Ovary (tissue), 9 donors: ENCODE data around the gene NRXN3. TPM values are rescaled to one million over a fixed set of nuclear protein-coding genes. Genes with fewer than 3 reads are reported as not detected.

Experiments used
- DNase-seq, 5 donors: peaks; one replicate each; pipeline ENCODE4 v3.0.0-alpha.2; 2019 to 2020
- H3K27ac ChIP-seq, 2 donors: fragments of 200-600 bp; one replicate each; pipeline versions ENCODE4 v1.5.1 to v1.8.0; 2019 to 2022
- H3K27me3 ChIP-seq: fragments of 200-600 bp; one replicate; pipeline ENCODE4 v1.8.0; 2022
- H3K36me3 ChIP-seq: fragments of 200-600 bp; sonication (generic); one replicate; pipeline ENCODE4 v1.5.1; 2019
- H3K4me1 ChIP-seq: one replicate; pipeline ENCODE4 v1.8.1; 2013; ENCODE audit warnings: mild to moderate bottlenecking, moderate library complexity; ENCODE audit not compliant: insufficient read depth
- H3K4me3 ChIP-seq: fragments of 200-600 bp; sonication (generic); one replicate; pipeline ENCODE4 v1.5.1; 2017
- H3K9me3 ChIP-seq, 2 donors: fragments of 200-600 bp in 1 of 2; sonication (generic) in 1 of 2; one replicate each; pipeline versions ENCODE4 v1.5.1 to v1.8.1; 2013 to 2019; ENCODE audit warnings: mild to moderate bottlenecking in 1 of 2, moderate library complexity in 1 of 2
- EP300 ChIP-seq: sonication (generic); formaldehyde crosslinking; IDR thresholded peaks from one replicate; pipeline ENCODE4 v1.6.1; 2017; ENCODE audit warnings: antibody characterized with exemption
- POLR2A ChIP-seq: fragments of 450-650 bp; IDR thresholded peaks from one replicate; pipeline ENCODE4 v1.6.1; 2017; ENCODE audit warnings: antibody characterized with exemption, mild to moderate bottlenecking, moderate library complexity
- WGBS, 3 donors: extraction: QIAGEN DNeasy Blood & Tissue Kit in 1 of 3; methylation state at CpG; one replicate each; pipeline versions ENCODE4 v1.1.5 to v1.1.7; 2013 to 2017; 5-methylcytosine and 5-hydroxymethylcytosine counted together
- intact Hi-C, 4 donors: fragments of 100-400 bp; cut with DNase I; formaldehyde crosslinking; loops; one replicate each; pipeline versions ENCODE4 v1.11.0 to v1.15.1; 2022 to 2023
- polyA plus RNA-seq, 2 donors: library from polyadenylated mRNA; stranded (reverse); fragments of 200-250 nt in 1 of 2; fragments of 350-450 nt in 1 of 2; fragmentation: Illumina TruSeq in 1 of 2; extraction: RNeasy Lipid Tissue Mini Kit (QIAGEN cat#74804) in 1 of 2; gene quantifications; one replicate each; pipeline ENCODE4 v1.2.3, GENCODE V29; 2013 to 2014
- total RNA-seq, 7 donors: library from RNA; depleted of rRNA in 2 of 7; stranded (reverse); fragments of >200 nt in 2 of 7; fragmentation: NEBNext Ultra II Directional in 3 of 7; extraction: Animal tissue kit (Norgen Biotek cat#: 25700) in 3 of 7; gene quantifications; one replicate each; pipeline versions ENCODE4 v1.1.0 to v1.2.4, GENCODE V29; 2016 to 2023
- TF ChIP-seq, protein P1 (sequence below), 3 donors: fragments of 450-650 bp in 2 of 3; fragments of 200-600 bp in 1 of 3; IDR thresholded peaks; one replicate each; pipeline versions ENCODE4 v1.5.1 to v1.8.0; 2016 to 2022; ENCODE audit warnings: antibody characterized with exemption in 3 of 3, mild to moderate bottlenecking in 1 of 3
- donor health status: DM: no; HTN: no; CAD: no; lungs with moderate emphysema.
- donor health status: DM: no; HTN: no; CAD: no.
- donor health status: Bipolar disorder and iron deficiency.
- donor health status: DM: yes; HTN: yes; CAD: no.
- donor health status: DM: no; HTN: no; CAD: no.
- donor health status: DM: yes; HTN: yes; CAD: no.

The NRXN3 gene
- total and polyA plus RNA-seq, 9 donors, result 0.28 to 6.2 (median 0.82) TPM

- WGBS, 3 donors, result 60 to 72% (median 64%) methylated on average over 1 of the region's 1 CpG
- TF ChIP-seq EP300 (no peak), POLR2A (no peak)
- TF ChIP-seq, protein P1, sequence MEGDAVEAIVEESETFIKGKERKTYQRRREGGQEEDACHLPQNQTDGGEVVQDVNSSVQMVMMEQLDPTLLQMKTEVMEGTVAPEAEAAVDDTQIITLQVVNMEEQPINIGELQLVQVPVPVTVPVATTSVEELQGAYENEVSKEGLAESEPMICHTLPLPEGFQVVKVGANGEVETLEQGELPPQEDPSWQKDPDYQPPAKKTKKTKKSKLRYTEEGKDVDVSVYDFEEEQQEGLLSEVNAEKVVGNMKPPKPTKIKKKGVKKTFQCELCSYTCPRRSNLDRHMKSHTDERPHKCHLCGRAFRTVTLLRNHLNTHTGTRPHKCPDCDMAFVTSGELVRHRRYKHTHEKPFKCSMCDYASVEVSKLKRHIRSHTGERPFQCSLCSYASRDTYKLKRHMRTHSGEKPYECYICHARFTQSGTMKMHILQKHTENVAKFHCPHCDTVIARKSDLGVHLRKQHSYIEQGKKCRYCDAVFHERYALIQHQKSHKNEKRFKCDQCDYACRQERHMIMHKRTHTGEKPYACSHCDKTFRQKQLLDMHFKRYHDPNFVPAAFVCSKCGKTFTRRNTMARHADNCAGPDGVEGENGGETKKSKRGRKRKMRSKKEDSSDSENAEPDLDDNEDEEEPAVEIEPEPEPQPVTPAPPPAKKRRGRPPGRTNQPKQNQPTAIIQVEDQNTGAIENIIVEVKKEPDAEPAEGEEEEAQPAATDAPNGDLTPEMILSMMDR (IDR thresholded peaks at IDR 0.05), result no peak
- Histone ChIP-seq H3K9me3 (no peaks in the 10 kb centered on the region), H3K27me3 (no peaks in the 10 kb centered on the region), H3K36me3 (no peaks in the 10 kb centered on the region), H3K27ac (no peak overlapping the region), H3K4me1 (no peaks in the 10 kb centered on the region), H3K4me3 (no peak overlapping the region)
- no peak for DNase-seq
- intact Hi-C loops, result no loop called here
Measured at GRCh38 chr14:78667141-78667540, 497.0 kb downstream of the NRXN3 start.

- Histone ChIP-seq H3K9me3 (no peaks in the 10 kb centered on the region), H3K4me1 (no peaks in the 10 kb centered on the region), H3K36me3 (no peaks in the 10 kb centered on the region), H3K4me3 (no peak overlapping the region), H3K27me3 (no peaks in the 10 kb centered on the region), H3K27ac (no peak overlapping the region)
- intact Hi-C loops, result no loop called here
- WGBS, 3 donors, result 76 to 83% (median 78%) methylated on average over 3 of the region's 3 CpGs
- no peak for DNase-seq
- TF ChIP-seq, protein P1 (IDR thresholded peaks at IDR 0.05), result no peak
- TF ChIP-seq EP300 (no peak), POLR2A (no peak)
Measured at GRCh38 chr14:78673845-78674244, 503.7 kb downstream of the NRXN3 start.

DNA sequence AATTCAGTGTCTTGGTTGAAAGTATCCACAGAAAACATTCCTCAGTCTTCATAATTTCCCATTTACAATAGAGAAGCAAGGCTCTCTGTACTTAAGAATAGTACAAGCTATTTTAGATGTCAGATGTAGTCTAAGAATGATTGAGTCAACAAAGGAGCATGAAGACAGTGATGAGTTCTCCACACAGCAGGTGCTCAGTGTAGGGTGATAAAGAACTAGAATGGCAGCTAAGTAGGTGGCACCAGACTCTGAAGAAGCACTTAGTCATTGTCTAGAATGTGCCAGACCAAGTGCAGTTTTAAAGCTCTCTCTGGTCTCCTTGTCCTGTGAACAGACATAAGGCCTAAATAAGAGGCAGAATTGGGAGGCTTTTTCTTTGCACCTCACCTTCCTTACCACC, 504.6 kb downstream of the NRXN3 start:
- Histone ChIP-seq H3K27ac (no peak overlapping the region), H3K36me3 (no peaks in the 10 kb centered on the region), H3K9me3 (no peaks in the 10 kb centered on the region), H3K27me3 (no peaks in the 10 kb centered on the region), H3K4me3 (no peak overlapping the region), H3K4me1 (no peaks in the 10 kb centered on the region)
- intact Hi-C loops, result no loop called here
- no peak for DNase-seq
- TF ChIP-seq POLR2A (no peak), EP300 (no peak)
- TF ChIP-seq, protein P1 (IDR thresholded peaks at IDR 0.05), result no peak

GRCh38 chr14:78683206-78683605, 513.0 kb downstream of the NRXN3 start:
- no peak overlapping the region for H3K27ac ChIP-seq
- H3K36me3 ChIP-seq, result no peaks in the 10 kb centered on the region
- TF ChIP-seq, protein P1 (IDR thresholded peaks at IDR 0.05), result no peak
- no peak overlapping the region for H3K4me3 ChIP-seq
- H3K27me3 ChIP-seq, result no peaks in the 10 kb centered on the region
- intact Hi-C loops, result no loop called here
- no peaks in the 10 kb centered on the region for H3K4me1 ChIP-seq
- no peaks in the 10 kb centered on the region for H3K9me3 ChIP-seq
- no peak for DNase-seq
- whole genome bisulfite sequencing, 3 donors, result 77 to 85% (median 77%) methylated on average over 5 of the region's 5 CpGs

DNA sequence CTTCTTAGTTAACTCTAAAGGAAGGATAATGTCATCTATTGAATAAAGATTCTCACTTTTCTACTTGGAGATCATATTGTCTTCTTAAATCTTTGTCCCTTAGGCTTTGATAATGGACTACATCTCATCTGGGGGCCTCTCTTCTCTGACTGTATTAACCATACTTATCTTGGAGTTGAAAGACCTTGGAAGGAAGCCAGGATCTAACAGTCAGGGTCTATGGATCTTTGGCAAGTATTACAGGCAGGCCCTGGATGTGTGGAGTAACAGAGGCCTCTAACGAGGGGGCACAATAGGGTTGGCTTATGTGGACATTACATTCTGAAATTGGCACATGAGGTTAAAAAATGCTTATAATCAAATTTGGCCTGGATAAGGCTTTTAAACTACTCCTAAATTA, 513.8 kb downstream of the NRXN3 start:
- WGBS, 3 donors, result 3 to 13% (median 13%) methylated on average over 1 of the region's 1 CpG

More for the DNA sequence above, 513.8 kb downstream of the NRXN3 start:
- no peaks in the 10 kb centered on the region for H3K27me3 ChIP-seq
- no peaks in the 10 kb centered on the region for H3K9me3 ChIP-seq
- no peaks in the 10 kb centered on the region for H3K4me1 ChIP-seq
- H3K4me3 ChIP-seq, result no peak overlapping the region
- DNase-seq, result no peak
- intact Hi-C loops, result no loop called here
- no peak overlapping the region for H3K27ac ChIP-seq
- H3K36me3 ChIP-seq, result no peaks in the 10 kb centered on the region
- TF ChIP-seq, protein P1 (IDR thresholded peaks at IDR 0.05), result no peak
- TF ChIP-seq EP300 (no peak), POLR2A (no peak)
